Progenitor cell of endocrine pancreas (in vitro differentiated cells): ENCODE results near the gene TRAPPC4. TPM values are rescaled to one million over a fixed set of nuclear protein-coding genes. Genes with fewer than 3 reads are reported as not detected.
A peak's percentile ranks its signal among the peaks of the same experiment; 100 is the strongest.

ENCODE experiments used
- DNase-seq: peaks from one replicate; pipeline ENCODE4 v3.0.0; 2021; ENCODE audit warnings: low spot score; ENCODE audit not compliant: unreplicated experiment
- H3K27ac Mint-ChIP-seq: 2 replicates; pipeline ENCODE4 v1.8.0; 2021; ENCODE audit warnings: mild to moderate bottlenecking, moderate library complexity, mixed read lengths
- H3K27me3 Mint-ChIP-seq: 2 replicates; pipeline ENCODE4 v1.8.0; 2021; ENCODE audit warnings: mixed read lengths
- H3K36me3 Mint-ChIP-seq: 2 replicates; pipeline ENCODE4 v1.8.0; 2022; ENCODE audit warnings: mixed read lengths; ENCODE audit not compliant: insufficient read depth
- H3K4me1 Mint-ChIP-seq: 2 replicates; pipeline ENCODE4 v1.8.0; 2021; ENCODE audit warnings: low read depth, mixed read lengths
- H3K4me3 Mint-ChIP-seq: 2 replicates; pipeline ENCODE4 v1.8.0; 2021; ENCODE audit warnings: low read depth, mild to moderate bottlenecking, moderate library complexity, mixed read lengths
- H3K9me3 Mint-ChIP-seq: 2 replicates; pipeline ENCODE4 v1.8.0; 2021; ENCODE audit warnings: low read depth, mixed read lengths
- total RNA-seq: library from RNA; stranded (reverse); gene quantifications from 2 replicates; pipeline ENCODE4 v1.2.1, GENCODE V29; 2021
- TF ChIP-seq, protein P1 (sequence below): fragments of 200-600 bp; sonication (generic); IDR thresholded peaks from one replicate; pipeline ENCODE4 v1.5.0; 2021; ENCODE audit warnings: antibody characterized with exemption, mild to moderate bottlenecking; ENCODE audit not compliant: unreplicated experiment

Gene TRAPPC4
- total RNA-seq, 1 donor from 2014 or later = 60.3 TPM

DNA sequence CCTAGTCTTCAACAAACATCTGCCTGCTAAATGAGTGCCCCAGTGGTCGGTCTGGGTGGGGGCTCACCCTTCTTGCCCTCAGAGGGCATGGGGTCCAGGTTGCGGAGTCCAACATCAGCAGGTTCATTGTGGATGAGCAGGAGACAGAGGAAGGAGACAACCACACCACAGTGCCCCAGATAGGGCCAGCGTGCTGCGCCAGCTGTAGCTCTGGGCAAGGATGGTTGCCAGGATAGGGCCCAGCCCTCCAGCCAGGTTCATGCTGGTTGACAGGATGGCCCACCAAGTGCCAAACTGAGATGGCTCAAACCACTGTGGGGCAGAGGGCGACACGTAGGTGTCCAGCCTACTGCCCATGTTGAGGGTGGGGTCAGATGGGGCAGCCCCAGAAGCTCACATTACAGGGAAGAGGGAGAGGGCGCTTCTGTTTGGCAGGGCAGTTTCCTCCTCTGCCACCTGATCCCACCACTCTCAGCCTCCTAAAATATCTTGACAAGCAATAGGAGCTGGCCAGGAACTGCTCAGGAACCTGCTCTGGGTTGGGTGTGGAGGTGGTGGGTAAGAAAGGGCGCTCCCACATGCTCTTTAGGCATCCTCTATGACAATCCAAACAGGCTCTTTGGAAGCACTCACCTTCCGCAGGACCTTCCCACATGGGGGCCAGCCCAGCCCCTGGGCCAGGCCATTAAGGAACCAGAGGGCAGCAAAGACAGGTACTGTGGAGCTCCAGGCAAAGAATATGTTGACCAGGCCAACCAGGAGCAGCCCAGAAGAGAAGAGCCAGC lies 9.2 kb downstream of the TRAPPC4 start:
- peak overlapping the region; percentile 75 for H3K4me3 Mint-ChIP-seq
- no peak overlapping the region for H3K27ac Mint-ChIP-seq
- peaks cover 10% of the 10 kb centered on the region for H3K36me3 Mint-ChIP-seq
- peaks cover 4% of the 10 kb centered on the region for H3K27me3 Mint-ChIP-seq
- H3K9me3 Mint-ChIP-seq = no peaks in the 10 kb centered on the region
- DNase-seq = no peak
- H3K4me1 Mint-ChIP-seq = peaks cover 27% of the 10 kb centered on the region
- TF ChIP-seq, protein P1, sequence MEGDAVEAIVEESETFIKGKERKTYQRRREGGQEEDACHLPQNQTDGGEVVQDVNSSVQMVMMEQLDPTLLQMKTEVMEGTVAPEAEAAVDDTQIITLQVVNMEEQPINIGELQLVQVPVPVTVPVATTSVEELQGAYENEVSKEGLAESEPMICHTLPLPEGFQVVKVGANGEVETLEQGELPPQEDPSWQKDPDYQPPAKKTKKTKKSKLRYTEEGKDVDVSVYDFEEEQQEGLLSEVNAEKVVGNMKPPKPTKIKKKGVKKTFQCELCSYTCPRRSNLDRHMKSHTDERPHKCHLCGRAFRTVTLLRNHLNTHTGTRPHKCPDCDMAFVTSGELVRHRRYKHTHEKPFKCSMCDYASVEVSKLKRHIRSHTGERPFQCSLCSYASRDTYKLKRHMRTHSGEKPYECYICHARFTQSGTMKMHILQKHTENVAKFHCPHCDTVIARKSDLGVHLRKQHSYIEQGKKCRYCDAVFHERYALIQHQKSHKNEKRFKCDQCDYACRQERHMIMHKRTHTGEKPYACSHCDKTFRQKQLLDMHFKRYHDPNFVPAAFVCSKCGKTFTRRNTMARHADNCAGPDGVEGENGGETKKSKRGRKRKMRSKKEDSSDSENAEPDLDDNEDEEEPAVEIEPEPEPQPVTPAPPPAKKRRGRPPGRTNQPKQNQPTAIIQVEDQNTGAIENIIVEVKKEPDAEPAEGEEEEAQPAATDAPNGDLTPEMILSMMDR = no peak

DNA sequence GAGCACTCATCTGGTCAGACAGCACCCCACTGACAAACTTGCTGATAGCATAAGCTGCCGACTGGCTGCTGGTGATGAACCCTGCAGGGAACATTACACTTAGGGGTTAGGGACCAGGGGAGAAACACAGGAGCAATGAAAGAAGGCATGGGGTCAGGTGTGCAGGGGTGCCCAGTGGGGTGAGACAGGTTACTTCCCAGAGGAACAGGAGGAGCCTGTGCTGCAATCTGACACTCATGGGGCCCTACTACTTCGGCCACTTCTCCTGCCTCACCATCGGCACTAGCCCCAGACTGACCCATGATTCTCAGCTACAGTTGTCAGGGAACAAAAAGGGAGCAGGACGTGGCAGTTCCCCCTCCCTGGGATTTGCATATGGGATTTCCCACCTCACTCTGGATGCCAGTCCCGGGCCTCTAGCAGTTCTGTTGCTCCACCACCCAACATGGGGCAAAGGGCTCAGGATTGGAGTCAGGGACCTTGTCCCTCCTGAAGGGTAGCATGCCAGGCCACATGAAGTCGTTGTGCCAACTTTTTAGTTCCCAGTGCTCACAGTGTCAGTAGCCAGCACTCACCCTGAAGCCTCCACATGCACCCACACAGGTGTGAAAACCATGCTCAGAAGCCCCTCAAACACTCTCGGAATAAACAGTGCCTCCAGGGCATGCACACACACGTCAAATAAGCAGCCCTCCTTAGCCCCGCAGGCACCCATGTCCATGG lies 9.9 kb downstream of the TRAPPC4 start:
- H3K27me3 Mint-ChIP-seq = peaks cover 4% of the 10 kb centered on the region
- TF ChIP-seq, protein P1 = no peak
- no peak for DNase-seq
- H3K9me3 Mint-ChIP-seq = no peaks in the 10 kb centered on the region
- H3K27ac Mint-ChIP-seq = peak overlapping the region; percentile 94
- peaks cover 27% of the 10 kb centered on the region for H3K4me1 Mint-ChIP-seq
- H3K36me3 Mint-ChIP-seq = peaks cover 6% of the 10 kb centered on the region
- H3K4me3 Mint-ChIP-seq = peak overlapping the region; percentile 75

DNA sequence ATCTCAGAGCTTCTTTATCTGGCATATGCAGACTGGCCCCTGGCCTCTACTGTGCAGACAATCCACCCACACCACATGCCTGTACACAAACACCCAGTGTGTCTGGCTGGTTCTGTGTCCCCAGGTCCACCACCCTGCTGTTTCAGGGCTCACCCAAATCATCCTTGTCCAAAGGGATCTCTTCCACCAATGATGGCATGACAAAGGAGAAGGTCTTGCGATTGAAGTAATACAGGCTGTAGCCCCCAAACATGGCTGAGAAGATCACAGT lies 10.4 kb downstream of the TRAPPC4 start:
- H3K9me3 Mint-ChIP-seq = no peaks in the 10 kb centered on the region
- DNase-seq = no peak
- H3K4me3 Mint-ChIP-seq = peak overlapping the region; percentile 75
- peak overlapping the region; percentile 94 for H3K27ac Mint-ChIP-seq
- H3K4me1 Mint-ChIP-seq = peaks cover 27% of the 10 kb centered on the region
- H3K36me3 Mint-ChIP-seq = peaks cover 5% of the 10 kb centered on the region
- TF ChIP-seq, protein P1 = no peak
- peaks cover 4% of the 10 kb centered on the region for H3K27me3 Mint-ChIP-seq

DNA sequence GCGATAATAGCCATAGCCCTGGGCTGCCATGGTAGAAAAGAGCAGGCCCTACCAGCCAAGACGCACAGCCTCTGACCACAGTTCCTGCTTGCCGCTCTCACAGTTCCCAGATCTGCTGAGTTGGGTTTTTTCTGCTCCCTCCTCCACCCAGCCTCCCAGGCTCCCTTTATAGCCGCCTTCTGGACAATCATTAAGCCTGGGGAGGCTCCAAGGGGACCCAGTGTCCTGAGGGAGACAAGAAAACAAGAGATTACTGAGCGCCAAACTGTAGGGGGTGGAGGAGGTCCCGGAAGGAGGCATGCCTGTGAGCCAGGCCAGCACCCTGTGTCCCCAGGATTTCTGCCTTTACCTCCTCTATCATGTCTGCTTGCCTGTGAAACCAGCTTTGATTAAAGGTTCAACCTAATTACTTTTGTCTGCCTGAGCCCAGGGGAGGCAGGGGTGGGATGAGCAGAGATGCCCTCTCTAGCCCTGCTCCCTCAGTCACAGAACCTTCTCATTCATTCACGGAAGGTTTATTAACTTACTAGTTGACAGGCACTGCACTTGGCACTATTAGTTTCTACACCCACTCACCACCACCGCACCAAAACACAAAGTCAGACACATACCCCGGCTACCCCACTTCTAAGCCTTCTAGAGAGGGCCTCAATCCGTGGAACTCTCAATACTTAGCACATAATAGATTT lies 10.9 kb downstream of the TRAPPC4 start:
- Mint-ChIP-seq H3K36me3 (peaks cover 3% of the 10 kb centered on the region), H3K27me3 (peaks cover 4% of the 10 kb centered on the region), H3K4me3 (peak overlapping the region; percentile 75), H3K27ac (peak overlapping the region; percentile 94), H3K4me1 (peaks cover 27% of the 10 kb centered on the region), H3K9me3 (no peaks in the 10 kb centered on the region)
- TF ChIP-seq, protein P1 = no peak
- no peak for DNase-seq

DNA sequence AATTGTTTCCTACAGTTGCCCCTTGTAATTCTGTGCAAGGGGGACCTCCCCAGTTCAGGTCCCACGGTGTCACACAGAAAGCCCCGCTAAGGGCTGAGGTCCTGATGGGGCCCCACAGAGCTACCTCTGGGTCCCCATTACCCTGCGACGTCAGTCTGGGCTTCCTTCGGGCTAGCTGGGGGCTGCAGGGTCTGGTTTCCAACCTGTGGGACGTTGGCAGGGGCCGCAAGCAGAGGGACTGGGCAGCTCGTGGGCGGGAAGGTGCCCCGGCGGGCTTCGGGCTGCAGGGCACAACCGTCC lies 11.4 kb downstream of the TRAPPC4 start:
- peaks cover 27% of the 10 kb centered on the region for H3K4me1 Mint-ChIP-seq
- H3K4me3 Mint-ChIP-seq = peak overlapping the region; percentile 75
- TF ChIP-seq, protein P1 = no peak
- no peaks in the 10 kb centered on the region for H3K9me3 Mint-ChIP-seq
- H3K27me3 Mint-ChIP-seq = peaks cover 4% of the 10 kb centered on the region
- peak overlapping the region; percentile 94 for H3K27ac Mint-ChIP-seq
- peaks cover 2% of the 10 kb centered on the region for H3K36me3 Mint-ChIP-seq
- no peak for DNase-seq
